Right lobe of liver (tissue), 6 donors: ENCODE data around the gene SETD6. TPM values are rescaled to one million over a fixed set of nuclear protein-coding genes. Genes with fewer than 3 reads are reported as not detected.

Experiments
- ATAC-seq, 4 donors: fragments of 200-7000 bp; cut with Tn5 transposase; one replicate each; pipeline ENCODE4 v1.9.1; 2020; ENCODE audit warnings: mild to moderate bottlenecking in 4 of 4, moderate library complexity in 4 of 4
- DNase-seq, 3 donors: peaks; one replicate each; pipeline ENCODE4 v3.0.0-alpha.2; 2020
- H3K27ac ChIP-seq, 3 donors: fragments of 200-600 bp; one replicate each; pipeline ENCODE4 v1.8.0; 2022
- H3K27me3 ChIP-seq, 2 donors: fragments of 200-600 bp; one replicate each; pipeline ENCODE4 v1.8.0; 2022
- H3K36me3 ChIP-seq, 4 donors: fragments of 200-600 bp; sonication (generic) in 1 of 4; one replicate each; pipeline versions ENCODE4 v1.5.1 to v1.8.0; 2017 to 2022; ENCODE audit warnings: control low read depth in 1 of 4
- H3K4me1 ChIP-seq, 4 donors: fragments of 200-600 bp; sonication (generic) in 1 of 4; one replicate each; pipeline versions ENCODE4 v1.5.1 to v1.8.0; 2017 to 2022; ENCODE audit warnings: control low read depth in 1 of 4
- H3K4me3 ChIP-seq, 3 donors: fragments of 200-600 bp; one replicate each; pipeline ENCODE4 v1.8.0; 2022
- H3K9me3 ChIP-seq, 4 donors: fragments of 200-600 bp; sonication (generic) in 1 of 4; one replicate each; pipeline versions ENCODE4 v1.5.1 to v1.8.0; 2017 to 2022; ENCODE audit warnings: control low read depth in 1 of 4
- CTCF ChIP-seq, 4 donors: fragments of 200-600 bp in 3 of 4; fragments of 450-650 bp in 1 of 4; IDR thresholded peaks; one replicate each; pipeline versions ENCODE4 v1.5.1 to v1.8.0; 2016 to 2022; ENCODE audit warnings: antibody characterized with exemption in 4 of 4, mild to moderate bottlenecking in 2 of 4
- POLR2A ChIP-seq: fragments of 450-650 bp; IDR thresholded peaks from one replicate; pipeline ENCODE4 v1.6.1; 2017; ENCODE audit warnings: antibody characterized with exemption, mild to moderate bottlenecking
- WGBS: methylation state at CpG from one replicate; pipeline ENCODE4 v1.1.6; 2018; ENCODE audit warnings: low coverage, low lambda C conversion rate; ENCODE audit not compliant: insufficient coverage; ENCODE audit errors: missing lambda C conversion rate; 5-methylcytosine and 5-hydroxymethylcytosine counted together
- intact Hi-C, 2 donors: fragments of 100-400 bp; cut with DNase I; formaldehyde crosslinking; loops; one replicate each; pipeline versions ENCODE4 v1.11.2 to v1.14.1; 2022
- total RNA-seq, 6 experiments: library from RNA; depleted of rRNA in 2 of 6; stranded (reverse); fragments of >200 nt in 2 of 6; fragmentation: NEBNext Ultra II Directional in 3 of 6; extraction: Animal tissue kit (Norgen Biotek cat#: 25700) in 3 of 6; gene quantifications; one replicate each; pipeline versions ENCODE4 v1.1.0 to v1.2.4, GENCODE V29; 2016 to 2023
- donor health status: DM: no; HTN: yes; CAD: no.
- donor health status: DM: no; HTN: no; CAD: no.
- donor health status: DM: no; HTN: no; CAD: no.
- donor health status: DM: no; HTN: yes; CAD: no.
- donor health status: DM: no; HTN: yes; CAD: no.

SETD6 gene
- total RNA-seq, 6 experiments from 2014 or later = 6.8 to 14.5 (median 10.2) TPM

GRCh38 chr16:58518083-58518979 is 3.0 kb downstream of the SETD6 start:
- peaks cover 0 to 16% (median 3%) of the 10 kb centered on the region in 4 donors for H3K4me1 ChIP-seq
- H3K27ac ChIP-seq = no peak overlapping the region
- no peak overlapping the region for H3K4me3 ChIP-seq
- WGBS = 72% methylated on average over 8 of the region's 8 CpGs
- no peak for TF ChIP-seq POLR2A
- TF ChIP-seq CTCF (IDR thresholded peaks at IDR 0.05) = no peak
- no peak for ATAC-seq
- peaks cover 16 to 69% (median 36%) of the 10 kb centered on the region in 4 donors for H3K36me3 ChIP-seq
- intact Hi-C loops = no loop called here
- H3K9me3 ChIP-seq = no peaks in the 10 kb centered on the region
- DNase-seq = no peak
- H3K27me3 ChIP-seq = no peaks in the 10 kb centered on the region

GRCh38 chr16:58518980-58519368 is 3.7 kb downstream of the SETD6 start:
- H3K4me3 ChIP-seq = no peak overlapping the region
- 73% methylated on average over 1 of the region's 1 CpG for WGBS
- DNase-seq = no peak
- TF ChIP-seq CTCF (IDR thresholded peaks at IDR 0.05) (no peak), POLR2A (no peak)
- no peaks in the 10 kb centered on the region for H3K27me3 ChIP-seq
- no peaks in the 10 kb centered on the region for H3K9me3 ChIP-seq
- peaks cover 0 to 16% (median 3%) of the 10 kb centered on the region in 4 donors for H3K4me1 ChIP-seq
- peaks cover 22 to 74% (median 41%) of the 10 kb centered on the region in 4 donors for H3K36me3 ChIP-seq
- ATAC-seq = no peak
- no peak overlapping the region for H3K27ac ChIP-seq
- intact Hi-C loops = no loop called here

- H3K4me1 ChIP-seq = peaks cover 0 to 12% (median 0%) of the 10 kb centered on the region in 4 donors
- intact Hi-C loops = loop anchor here in 1 of 2 donors (10.0 kb wide), 1 partner anchor 55 kb away; no protein-coding TSS in a partner anchor
- H3K36me3 ChIP-seq = peaks cover 23 to 82% (median 48%) of the 10 kb centered on the region in 4 donors
- H3K27ac ChIP-seq = no peak overlapping the region
- no peak for TF ChIP-seq CTCF (IDR thresholded peaks at IDR 0.05)
- no peaks in the 10 kb centered on the region for H3K9me3 ChIP-seq
- no peak for DNase-seq
- no peak overlapping the region for H3K4me3 ChIP-seq
- ATAC-seq = no peak
- H3K27me3 ChIP-seq = no peaks in the 10 kb centered on the region
These were observed 4.4 kb downstream of the SETD6 start for GRCh38 chr16:58519707-58520106.

GRCh38 chr16:58530179-58530578 is 14.9 kb downstream of the SETD6 start:
- intact Hi-C loops = no loop called here
- TF ChIP-seq CTCF (IDR thresholded peaks at IDR 0.05) (no peak), POLR2A (no peak)
- H3K4me1 ChIP-seq = no peaks in the 10 kb centered on the region
- H3K27ac ChIP-seq = no peak overlapping the region
- no peaks in the 10 kb centered on the region for H3K9me3 ChIP-seq
- ATAC-seq (no peak), DNase-seq (no peak)
- no peaks in the 10 kb centered on the region for H3K27me3 ChIP-seq
- 85% methylated on average over 5 of the region's 5 CpGs for WGBS
- no peak overlapping the region for H3K4me3 ChIP-seq
- H3K36me3 ChIP-seq = peaks cover 12 to 100% (median 63%) of the 10 kb centered on the region in 4 donors
